GM12874 (cell line): Measurements from ENCODE around the gene USP51.

ENCODE experiments used
- CTCF ChIP-seq: IDR thresholded peaks from 2 replicates; pipeline ENCODE4 v1.5.1; 2011; ENCODE audit warnings: low read depth, mild to moderate bottlenecking, control low read depth, low read length, moderate library complexity; ENCODE audit not compliant: insufficient read depth

The USP51 gene

DNA sequence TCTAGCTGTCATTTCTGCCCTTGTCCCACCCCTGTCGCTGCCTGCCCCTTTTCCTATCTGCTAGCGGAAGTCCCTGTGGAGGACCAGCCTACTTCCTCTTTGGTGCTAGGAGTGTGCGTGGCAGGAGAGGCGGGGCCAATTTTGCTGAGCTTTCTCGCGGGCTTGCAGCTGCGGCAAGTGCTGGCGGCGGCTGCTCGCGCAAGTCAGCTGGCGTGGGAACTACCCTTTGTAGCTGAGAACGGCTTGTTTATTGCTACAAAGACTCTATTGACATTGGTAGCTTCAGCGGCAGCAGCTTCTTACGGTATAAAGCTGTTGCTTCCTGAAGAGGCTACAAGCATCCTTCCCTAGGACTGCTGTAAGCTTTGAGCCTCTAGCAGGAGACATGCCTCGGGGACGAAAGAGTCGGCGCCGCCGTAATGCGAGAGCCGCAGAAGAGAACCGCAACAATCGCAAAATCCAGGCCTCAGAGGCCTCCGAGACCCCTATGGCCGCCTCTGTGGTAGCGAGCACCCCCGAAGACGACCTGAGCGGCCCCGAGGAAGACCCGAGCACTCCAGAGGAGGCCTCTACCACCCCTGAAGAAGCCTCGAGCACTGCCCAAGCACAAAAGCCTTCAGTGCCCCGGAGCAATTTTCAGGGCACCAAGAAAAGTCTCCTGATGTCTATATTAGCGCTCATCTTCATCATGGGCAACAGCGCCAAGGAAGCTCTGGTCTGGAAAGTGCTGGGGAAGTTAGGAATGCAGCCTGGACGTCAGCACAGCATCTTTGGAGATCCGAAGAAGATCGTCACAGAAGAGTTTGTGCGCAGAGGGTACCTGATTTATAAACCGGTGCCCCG is 37.4 kb downstream of the USP51 start, which contains the start of gene MAGEH1:
TSS of gene MAGEH1 (plus strand) at position 138 of the 843 bp plus-strand sequence. CDS start at position 386, 248 bp downstream.
- TF ChIP-seq CTCF = no peak

GRCh38 chrX:55451626-55451989 is 38.0 kb downstream of the USP51 start:
- no peak for TF ChIP-seq CTCF

- TF ChIP-seq CTCF = no peak
Measured at GRCh38 chrX:55451141-55451540, 38.5 kb downstream of the USP51 start.

DNA sequence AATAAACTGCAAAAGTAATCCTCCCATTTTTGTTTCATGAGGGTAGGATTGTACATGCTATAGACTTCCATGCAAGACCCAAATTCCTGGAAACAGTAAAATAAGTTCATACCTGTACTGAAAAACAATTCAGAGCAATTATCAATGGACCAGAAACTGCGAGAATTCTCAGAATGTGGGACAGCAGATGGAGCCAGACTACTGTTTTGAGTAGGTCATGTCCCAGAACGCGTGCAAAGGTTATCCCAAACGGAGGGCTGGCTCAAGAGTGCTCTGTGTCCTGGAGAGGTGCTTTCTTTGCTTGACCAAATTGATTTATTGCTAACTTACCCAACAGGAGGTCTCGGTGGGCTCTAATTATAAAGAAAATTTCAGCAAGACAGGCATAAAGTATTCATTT is 39.4 kb downstream of the USP51 start:
- no peak for TF ChIP-seq CTCF
